KBM-7 (cell line): ENCODE data around the gene MGRN1.
"Not testable (repeated sequence)": the region's sequence is repeated elsewhere in the genome, so short reads cannot be mapped to it uniquely, and the experiment has no call there.

Experiments
- DNase-seq: peaks from one replicate; pipeline ENCODE4 v3.0.0-alpha.2; 2015
- in situ Hi-C: fragments of 300-500 bp; cut with MboI; formaldehyde crosslinking; loops from 2 replicates; pipeline ENCODE4 v1.14.3; 2020; ENCODE audit warnings: low sequenced_read_pairs, low pct_unique_long_range_greater_than_20kb, mixed read lengths

The MGRN1 gene

DNA sequence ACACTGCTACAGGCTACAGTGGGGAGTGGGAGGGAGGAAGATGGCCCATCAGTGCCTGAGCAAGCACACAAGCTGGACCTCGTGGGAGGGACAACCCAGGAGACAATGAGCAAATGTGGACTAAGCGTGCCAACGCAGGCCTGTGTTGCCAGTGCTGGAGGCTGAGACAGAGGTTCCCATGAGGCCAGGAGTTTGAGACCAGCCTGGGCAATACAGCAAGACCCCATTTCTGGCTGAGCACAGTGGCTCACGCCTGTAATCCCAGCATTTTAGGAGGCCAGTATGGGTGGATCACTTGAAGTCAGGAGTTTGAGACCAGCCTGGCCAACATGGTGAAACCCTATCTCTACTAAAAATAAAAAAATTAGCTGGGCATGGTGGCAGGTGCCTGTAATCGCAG, 113.7 kb downstream of the MGRN1 start:
- in situ Hi-C loops, DNase-seq: not testable (repeated sequence)
